SKM-1 treated with dmso at 0.1 percent for 144 hours (cell line): ENCODE results near the gene KLF2.
"Not testable (repeated sequence)": the region's sequence is repeated elsewhere in the genome, so short reads cannot be mapped to it uniquely, and the experiment has no call there.

Experiments used
- DNase-seq: peaks from one replicate; lab custom pipeline; 2025; ENCODE audit not compliant: unreplicated experiment; lab: John Stamatoyannopoulos, UW

KLF2 gene

GRCh38 chr19:16324384-16325160 is at the start of gene KLF2:
KLF2 (plus strand) TSS chr19:16324826; CDS start chr19:16324924, 98 bp downstream.
- peak; percentile 60 for DNase-seq

GRCh38 chr19:16280306-16280705 is 44.3 kb upstream of the KLF2 start:
- DNase-seq = no peak

DNA sequence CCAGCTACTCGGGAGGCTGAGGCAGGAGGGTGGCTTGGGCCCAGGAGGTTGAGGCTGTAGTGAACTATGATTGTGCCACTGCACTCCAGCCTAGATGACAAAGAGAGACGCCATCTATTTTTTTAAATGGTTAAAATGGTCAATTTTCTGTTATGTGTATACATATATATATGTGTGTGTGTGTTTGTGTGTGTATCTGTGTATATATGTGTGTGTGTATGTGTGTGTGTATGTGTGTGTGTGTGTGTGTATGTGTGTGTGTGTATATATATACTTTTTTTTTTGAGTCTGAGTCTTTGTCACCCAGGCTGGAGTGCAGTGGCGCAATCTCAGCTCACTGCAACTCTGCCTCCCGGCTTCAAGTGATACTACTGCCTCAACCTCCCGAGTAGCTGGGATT is 42.9 kb upstream of the KLF2 start:
- no peak for DNase-seq

DNA sequence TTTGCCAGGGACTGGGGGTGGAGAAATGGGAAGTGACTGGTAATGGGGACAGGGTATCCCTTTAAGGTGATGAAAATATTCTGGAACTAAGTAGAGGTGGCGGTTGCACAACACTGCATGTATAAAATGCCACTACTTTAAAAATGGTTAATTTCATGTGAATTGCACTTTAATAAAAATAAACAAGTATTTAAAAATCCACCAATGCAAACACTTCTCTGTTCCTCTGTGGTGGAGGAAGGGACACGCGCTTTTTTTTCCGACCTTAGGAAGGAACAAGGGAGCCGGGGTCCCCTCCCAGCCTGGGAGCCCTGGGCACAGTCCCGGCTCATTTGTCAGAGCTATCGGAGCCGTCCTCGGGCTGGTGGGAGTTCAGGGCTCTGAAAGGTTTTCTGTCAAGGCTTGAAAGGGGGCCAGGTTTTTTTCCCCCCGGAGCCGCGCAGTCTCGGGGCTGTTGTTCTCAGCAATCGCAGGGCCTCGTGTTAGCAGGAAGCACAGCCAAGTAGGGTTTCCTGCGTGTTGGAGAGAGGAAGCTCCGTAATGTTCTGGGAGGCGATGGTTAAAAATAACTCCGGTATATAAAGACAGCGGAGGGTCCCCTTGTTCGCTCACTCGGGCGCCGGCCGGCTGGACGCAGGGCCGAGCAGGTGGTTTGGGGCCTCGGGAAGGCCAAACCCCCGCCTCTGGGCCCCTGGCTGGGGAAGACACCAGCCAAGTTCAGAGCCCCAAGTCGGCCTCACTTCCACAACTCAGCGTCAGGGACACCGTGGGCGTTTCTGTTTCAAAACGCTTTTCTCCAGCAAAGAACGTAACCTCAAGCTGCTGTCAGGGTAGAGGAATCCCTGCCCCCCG is 41.2 kb upstream of the KLF2 start:
- DNase-seq = peak; percentile 80

- DNase-seq = no peak
Measured at GRCh38 chr19:16284505-16284904, 40.1 kb upstream of the KLF2 start.

DNA sequence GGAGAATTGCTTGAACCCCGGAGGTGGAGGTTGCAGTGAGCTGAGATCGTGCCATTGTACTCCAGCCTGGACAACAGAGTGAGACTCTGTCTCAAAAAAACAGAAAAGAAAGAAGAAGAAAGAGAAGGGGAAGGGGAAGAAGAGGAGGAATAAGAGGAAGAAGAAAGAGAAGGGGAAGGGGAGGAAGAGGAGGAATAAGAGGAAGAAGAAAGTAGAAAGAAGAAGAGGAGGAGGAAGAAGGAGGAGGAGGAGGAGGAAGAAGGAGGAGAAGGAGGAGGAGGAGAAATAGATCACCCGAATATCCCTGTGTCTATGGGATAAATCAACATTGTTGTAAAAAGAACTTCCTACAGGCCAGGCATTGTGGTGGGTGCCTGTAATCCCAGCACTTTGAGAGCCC is 39.5 kb upstream of the KLF2 start:
- DNase-seq = not testable (repeated sequence)

GRCh38 chr19:16285769-16286498 is 38.7 kb upstream of the KLF2 start:
- DNase-seq = no peak

DNA sequence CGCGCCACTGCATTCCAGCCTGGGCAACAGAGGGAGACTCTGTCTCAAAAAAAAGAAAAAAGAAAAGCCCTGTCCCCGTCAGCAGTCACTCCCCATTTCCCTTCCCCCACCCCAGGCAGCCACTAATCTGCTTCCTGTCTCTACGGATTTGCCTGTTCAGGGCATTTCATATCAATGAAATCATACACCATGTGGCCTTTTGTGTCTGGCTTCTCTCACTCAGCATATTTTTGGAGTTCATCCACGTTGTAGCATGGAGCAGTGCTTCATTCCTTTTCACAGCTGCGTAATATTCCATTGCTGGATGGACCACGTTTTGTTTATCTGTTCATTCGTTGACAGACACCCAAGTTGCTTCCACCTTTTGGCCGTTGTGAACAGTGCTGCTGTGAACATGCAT is 36.1 kb upstream of the KLF2 start:
- no peak for DNase-seq

GRCh38 chr19:16289594-16289993 is 35.0 kb upstream of the KLF2 start:
- DNase-seq = no peak

DNA sequence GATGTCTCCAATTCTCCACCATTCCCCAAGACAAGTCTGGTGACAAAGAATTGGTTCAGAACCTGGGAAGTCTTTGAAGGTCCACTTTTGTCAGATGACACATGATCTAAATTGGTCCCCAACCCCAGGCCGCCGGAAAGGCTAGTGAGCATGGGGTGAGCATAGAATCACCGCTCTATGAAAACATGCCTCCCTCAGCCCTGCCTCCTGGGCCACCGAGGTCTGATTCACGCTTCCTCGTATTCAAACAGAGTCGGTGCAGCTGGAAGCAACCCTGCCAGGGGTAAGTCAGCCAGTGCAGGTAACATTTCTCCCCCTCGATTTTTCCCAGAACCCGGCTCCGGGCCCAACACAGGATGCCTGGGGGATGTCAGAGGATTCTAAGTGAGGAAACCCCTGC is 33.9 kb upstream of the KLF2 start:
- no peak for DNase-seq

GRCh38 chr19:16293118-16294091 is 31.2 kb upstream of the KLF2 start:
- DNase-seq = peak; percentile 42

- DNase-seq = no peak
Measured at GRCh38 chr19:16295057-16295456, 29.6 kb upstream of the KLF2 start.

GRCh38 chr19:16296713-16297112 is 27.9 kb upstream of the KLF2 start:
- DNase-seq = no peak

DNA sequence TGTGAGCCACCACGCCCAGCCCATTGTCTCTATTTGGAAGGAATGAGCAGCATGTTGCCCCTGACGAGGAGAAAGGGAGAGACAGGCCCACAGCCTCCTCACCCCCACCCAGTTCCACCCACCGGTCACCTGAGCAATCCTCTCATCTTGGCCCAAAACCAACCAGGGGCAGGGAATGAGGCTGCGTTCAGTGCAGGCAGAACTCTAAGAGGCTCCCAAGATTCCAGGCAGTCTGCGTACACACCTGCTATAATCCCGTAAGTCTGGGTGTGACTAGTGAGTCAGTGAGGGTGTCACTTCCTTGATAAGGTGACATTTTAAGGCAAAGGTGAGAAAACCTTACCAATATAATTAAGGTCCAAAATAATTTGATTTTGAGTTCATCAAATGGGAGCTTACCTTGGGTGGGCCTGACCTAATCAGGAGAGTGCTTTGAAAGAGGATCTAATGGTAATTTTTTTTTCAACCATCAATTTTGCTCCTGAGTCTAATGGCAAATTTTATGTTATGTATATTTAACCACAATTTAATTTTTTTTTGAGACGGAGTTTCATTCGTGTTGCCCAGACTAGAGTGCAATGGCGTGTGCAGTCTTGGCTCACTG is 26.9 kb upstream of the KLF2 start:
- no peak for DNase-seq

DNA sequence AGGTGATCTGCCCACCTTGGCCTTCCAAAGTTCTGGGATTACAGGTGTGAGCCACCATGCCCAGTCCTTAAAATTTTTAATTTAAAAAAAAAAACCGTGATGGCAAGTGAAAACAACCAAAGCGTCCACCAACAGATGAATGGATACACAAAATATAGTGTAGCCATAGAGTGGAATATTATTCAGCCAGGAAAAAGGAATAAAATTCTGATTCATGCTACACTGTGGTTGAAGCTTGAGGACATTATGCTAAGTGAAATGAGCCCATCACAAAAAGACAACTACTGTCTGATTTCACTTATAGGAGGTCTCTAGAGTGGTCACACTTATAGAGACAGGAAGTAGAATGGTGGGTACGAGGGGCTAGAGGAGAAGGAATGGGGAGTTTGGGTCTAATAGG is 26.3 kb upstream of the KLF2 start:
- DNase-seq = no peak

- no peak for DNase-seq
Measured at GRCh38 chr19:16301999-16302694, 22.5 kb upstream of the KLF2 start.

DNA sequence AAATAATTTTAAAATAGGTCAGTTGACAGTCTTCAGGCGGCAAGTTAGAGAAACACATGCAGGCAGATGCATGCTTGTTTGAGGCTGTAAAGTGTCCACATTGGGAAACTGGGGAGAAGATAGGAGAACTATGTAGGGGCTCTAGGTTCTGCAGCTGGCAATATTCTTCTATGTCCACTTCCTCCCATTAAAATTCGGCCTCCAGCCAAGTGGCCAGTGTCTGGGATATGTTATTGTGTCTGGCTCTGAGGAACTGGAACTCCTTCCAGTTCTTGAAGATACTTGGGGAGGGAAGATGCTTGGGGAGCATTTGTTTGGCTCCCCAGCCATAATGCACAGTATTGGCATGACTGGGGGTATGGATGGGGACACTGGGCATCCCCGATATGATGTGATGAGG is 20.9 kb upstream of the KLF2 start:
- DNase-seq = no peak

DNA sequence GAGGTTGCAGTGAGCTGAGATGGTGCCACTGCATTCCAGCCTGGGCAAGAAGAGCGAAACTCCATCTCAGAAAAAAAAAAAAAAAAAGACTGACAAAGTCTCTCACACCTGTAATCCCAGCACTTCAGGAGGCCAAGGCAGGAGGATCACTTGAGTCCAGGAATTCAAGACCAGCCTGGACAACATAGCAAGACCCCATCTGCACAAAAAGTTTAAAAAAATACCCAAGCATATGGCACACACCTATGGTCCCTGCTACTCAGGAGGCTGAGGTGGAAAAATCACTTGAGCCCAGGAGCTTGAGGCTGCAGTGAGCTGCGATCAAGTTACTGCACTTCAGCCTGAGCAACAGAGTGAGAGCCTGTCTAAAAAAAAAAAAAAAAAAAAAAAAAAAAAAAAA is 20.1 kb upstream of the KLF2 start:
- not testable (repeated sequence) for DNase-seq

DNA sequence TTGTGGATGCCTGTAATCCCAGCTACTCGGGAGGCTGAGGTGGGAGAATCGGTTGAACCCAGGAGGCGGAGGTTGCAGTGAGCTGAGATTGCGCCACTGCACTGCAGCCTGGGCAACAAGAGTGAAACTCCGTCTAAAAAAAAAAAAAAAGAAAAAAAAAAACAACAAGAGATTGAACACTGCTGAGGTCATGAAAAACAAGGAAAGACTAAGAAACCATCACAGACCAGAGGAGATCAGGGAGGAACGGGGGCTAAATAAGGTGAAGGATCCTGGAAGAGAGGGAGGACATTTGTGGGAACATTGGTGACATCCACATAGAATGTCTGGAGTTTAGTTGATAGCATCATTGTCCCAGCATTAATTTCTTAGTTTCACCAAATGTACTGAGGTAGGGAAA is 19.6 kb upstream of the KLF2 start:
- DNase-seq = not testable (repeated sequence)
